NCI-H2171 treated with DMSO at 0.1 percent for 48 hours (cell line): Measurements from ENCODE around the gene MAGEA3.
"Not testable (repeated sequence)": the region's sequence is repeated elsewhere in the genome, so short reads cannot be mapped to it uniquely, and the experiment has no call there.

ENCODE experiments used
- DNase-seq: peaks from one replicate; lab custom pipeline; 2025; lab: John Stamatoyannopoulos, UW

MAGEA3 gene, protein sequence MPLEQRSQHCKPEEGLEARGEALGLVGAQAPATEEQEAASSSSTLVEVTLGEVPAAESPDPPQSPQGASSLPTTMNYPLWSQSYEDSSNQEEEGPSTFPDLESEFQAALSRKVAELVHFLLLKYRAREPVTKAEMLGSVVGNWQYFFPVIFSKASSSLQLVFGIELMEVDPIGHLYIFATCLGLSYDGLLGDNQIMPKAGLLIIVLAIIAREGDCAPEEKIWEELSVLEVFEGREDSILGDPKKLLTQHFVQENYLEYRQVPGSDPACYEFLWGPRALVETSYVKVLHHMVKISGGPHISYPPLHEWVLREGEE

DNA sequence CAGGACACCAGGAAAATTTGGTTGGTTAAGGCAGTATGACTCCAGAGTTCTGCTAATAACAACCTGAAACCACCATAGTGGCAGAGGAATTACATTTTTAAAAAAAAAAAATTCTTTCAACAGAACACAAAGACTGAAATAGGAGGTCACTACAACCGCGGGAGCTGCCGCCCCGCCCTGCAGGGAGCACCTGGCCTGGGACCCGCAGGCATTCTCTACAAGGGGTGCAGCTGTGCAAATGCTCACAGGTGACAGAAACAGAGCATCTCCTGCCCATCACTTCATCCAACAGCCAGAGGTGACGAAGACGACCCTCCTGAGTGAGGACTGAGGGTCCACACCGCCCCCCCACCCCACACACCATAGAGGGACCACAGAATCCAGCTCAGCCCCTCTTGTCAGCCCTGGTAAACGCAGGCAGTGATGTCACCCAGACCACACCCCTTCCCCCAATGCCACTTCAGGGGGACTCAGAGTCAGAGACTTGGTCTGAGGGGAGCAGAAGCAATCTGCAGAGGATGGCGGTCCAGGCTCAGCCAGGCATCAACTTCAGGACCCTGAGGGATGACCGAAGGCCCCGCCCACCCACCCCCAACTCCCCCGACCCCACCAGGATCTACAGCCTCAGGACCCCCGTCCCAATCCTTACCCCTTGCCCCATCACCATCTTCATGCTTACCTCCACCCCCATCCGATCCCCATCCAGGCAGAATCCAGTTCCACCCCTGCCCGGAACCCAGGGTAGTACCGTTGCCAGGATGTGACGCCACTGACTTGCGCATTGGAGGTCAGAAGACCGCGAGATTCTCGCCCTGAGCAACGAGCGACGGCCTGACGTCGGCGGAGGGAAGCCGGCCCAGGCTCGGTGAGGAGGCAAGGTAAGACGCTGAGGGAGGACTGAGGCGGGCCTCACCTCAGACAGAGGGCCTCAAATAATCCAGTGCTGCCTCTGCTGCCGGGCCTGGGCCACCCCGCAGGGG is at the start of gene MAGEA3:
MAGEA3 (plus strand) TSS at position 843 of the 980 bp plus-strand sequence. CDS start 2,039 bp downstream, outside the sequence.
- DNase-seq: not testable (repeated sequence)

GRCh38 chrX:152652060-152652459 is 46.5 kb upstream of the MAGEA3 start:
- no peak for DNase-seq

DNA sequence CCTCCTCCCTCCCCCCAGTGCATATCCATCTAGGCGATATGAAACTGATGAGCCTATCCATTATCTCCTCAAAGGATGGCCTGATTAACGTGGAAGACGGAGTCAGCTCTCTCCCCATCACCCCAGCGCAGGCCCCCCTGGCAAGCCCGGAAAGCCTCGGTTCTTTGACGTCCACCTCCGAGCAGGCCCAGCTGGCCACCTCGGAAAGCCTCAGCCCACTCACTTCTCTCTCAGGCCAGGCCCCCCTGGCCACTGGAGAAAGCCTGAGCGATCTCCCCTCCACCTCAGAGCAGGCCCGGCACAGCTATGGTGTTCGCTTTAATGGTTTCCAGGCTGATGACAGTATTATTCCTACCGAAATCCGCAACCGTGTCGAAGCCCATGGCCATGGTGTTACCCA is 46.1 kb upstream of the MAGEA3 start:
- no peak for DNase-seq

- DNase-seq: no peak
Observed at GRCh38 chrX:152656087-152656486, 42.5 kb upstream of the MAGEA3 start.

DNA sequence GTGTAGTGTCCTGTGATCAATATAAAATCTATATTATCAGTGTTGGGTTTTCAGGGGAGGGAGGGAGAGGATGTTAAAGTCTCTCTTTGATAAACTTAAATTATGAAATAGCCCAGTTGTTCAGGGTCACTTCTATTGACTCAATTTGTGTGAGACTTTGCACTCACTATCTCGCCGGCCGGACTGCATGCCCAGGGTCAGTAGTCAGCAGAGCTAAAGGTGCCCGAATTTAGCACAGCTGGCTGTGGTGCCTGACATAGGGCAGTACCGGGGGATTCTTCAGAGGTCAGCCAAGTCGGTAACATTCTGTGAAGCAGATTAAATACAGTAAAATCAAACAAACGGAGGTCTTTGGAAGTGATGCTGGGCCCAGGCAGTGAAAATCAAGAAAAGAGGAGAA is 41.7 kb upstream of the MAGEA3 start:
- DNase-seq: no peak

- DNase-seq: no peak
Observed at GRCh38 chrX:152658302-152658701, 40.3 kb upstream of the MAGEA3 start.

DNA sequence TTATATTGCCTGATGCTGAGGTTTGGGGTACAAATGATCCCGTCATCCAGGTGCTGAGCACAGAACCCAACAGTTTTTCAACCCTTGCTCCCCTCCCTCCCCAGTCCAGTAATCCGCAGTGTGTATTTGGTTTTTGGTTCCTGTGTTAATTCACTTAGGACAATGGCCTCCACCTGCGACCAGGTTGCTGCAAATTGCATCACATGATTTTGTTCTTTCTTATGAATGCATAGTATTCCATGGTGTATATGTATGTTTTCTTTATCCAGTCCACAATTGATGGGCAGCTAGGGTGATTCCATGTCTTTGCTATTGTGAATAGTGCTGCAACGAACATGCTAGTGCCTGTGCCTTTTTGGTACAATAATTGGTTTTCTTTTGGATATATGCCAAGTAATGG is 35.5 kb upstream of the MAGEA3 start:
- DNase-seq: no peak

- DNase-seq: no peak
Observed at GRCh38 chrX:152674135-152674534, 24.5 kb upstream of the MAGEA3 start.

- not testable (repeated sequence) for DNase-seq
Observed at GRCh38 chrX:152674652-152675051, 23.9 kb upstream of the MAGEA3 start.

- DNase-seq: not testable (repeated sequence)
Observed at GRCh38 chrX:152681012-152681411, 17.6 kb upstream of the MAGEA3 start.

DNA sequence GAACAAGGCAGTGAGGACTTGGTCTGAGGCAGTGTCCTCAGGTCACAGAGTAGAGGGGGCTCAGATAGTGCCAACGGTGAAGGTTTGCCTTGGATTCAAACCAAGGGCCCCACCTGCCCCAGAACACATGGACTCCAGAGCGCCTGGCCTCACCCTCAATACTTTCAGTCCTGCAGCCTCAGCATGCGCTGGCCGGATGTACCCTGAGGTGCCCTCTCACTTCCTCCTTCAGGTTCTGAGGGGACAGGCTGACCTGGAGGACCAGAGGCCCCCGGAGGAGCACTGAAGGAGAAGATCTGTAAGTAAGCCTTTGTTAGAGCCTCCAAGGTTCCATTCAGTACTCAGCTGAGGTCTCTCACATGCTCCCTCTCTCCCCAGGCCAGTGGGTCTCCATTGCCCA is 1.8 kb downstream of the MAGEA3 start:
- not testable (repeated sequence) for DNase-seq

DNA sequence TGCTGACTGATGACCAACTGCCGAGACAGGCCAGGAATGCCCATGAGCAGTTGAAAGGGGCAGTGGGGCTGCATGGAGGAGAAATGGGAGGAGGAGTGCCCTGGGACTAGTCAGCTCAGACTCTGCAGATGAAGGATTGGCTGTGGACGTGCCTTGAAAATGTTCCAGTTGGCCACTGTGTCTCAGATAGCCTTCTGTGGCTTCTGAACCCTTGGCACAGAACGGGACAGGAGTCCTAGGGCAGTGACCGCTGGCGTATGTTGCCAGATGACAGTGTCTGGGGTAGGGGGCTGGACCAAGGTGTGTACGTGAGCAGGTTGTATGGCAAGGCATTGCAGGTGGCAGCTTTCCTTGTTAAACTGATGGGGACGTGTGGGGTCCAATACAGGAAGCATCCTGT is 7.9 kb downstream of the MAGEA3 start:
- not testable (repeated sequence) for DNase-seq

GRCh38 chrX:152709173-152709572 is 10.6 kb downstream of the MAGEA3 start, which contains the start of gene CSAG2:
CSAG2 (minus strand) TSS chrX:152709273; CDS start chrX:152709112, 161 bp downstream.
- DNase-seq: not testable (repeated sequence)

DNA sequence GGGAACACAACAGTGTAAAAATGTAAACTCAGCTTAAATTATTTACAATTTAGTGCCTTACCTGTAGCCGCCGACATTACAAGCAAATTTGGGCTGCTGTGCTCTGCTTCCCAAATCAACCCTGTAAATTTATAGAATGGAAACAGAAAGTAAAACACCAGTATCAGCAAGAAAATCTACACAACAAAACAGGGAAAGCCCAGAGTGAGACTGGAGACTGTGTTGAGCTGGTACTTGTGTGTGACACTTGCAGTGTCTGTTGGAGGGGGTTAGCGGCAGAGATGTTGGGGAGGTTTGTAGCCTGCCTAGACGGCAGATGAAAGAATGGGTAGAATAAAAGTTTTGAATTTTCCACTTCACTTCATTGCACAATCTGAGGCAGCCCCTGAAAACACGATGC is 14.6 kb downstream of the MAGEA3 start:
- DNase-seq: not testable (repeated sequence)

DNA sequence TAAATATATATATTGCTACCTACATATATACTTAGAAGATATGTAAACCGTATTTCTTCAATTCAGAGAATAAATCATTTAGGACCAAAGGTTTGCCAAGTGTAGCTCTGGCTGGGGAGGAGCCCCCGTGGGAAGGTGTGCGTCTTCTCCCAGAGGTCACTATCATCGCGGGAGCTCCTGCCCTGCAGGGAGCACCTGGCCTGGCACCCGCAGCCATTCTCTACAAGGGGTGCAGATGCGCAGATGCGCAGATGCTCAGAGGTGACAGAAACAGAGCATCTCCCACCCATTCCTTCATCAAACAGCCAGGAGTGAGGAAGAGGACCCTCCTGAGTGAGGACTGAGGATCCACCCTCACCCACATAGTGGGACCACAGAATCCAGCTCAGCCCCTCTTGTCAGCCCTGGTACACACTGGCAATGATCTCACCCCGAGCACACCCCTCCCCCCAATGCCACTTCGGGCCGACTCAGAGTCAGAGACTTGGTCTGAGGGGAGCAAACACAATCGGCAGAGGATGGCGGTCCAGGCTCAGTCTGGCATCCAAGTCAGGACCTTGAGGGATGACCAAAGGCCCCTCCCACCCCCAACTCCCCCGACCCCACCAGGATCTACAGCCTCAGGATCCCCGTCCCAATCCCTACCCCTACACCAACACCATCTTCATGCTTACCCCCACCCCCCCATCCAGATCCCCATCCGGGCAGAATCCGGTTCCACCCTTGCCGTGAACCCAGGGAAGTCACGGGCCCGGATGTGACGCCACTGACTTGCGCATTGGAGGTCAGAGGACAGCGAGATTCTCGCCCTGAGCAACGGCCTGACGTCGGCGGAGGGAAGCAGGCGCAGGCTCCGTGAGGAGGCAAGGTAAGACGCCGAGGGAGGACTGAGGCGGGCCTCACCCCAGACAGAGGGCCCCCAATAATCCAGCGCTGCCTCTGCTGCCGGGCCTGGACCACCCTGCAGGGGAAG is 15.5 kb downstream of the MAGEA3 start, which contains the start of gene MAGEA2B:
MAGEA2B (plus strand) TSS at position 814 of the 973 bp plus-strand sequence. CDS start 2,479 bp downstream, outside the sequence.
- DNase-seq: not testable (repeated sequence)

DNA sequence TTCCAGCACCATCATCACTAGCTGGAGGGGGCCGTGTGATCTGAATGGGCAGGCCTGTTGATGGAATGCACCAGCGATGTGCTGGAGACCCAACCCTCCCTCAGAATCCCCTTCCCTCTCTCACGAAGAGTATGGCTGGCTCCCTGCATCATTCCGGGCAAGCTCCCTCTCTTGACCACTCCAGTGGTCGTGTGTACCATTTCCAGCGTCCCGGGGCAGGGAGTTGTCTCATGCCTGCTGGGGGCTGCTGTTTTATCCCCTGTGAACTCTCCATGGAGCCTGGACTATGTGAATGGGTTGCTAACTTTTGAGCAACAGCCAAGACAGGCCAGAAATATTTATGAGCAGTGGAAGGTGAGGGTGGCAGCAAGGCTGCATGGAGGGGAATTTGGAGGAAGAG is 26.8 kb downstream of the MAGEA3 start:
- no peak for DNase-seq

- no peak for DNase-seq
Observed at GRCh38 chrX:152733261-152733975, 34.8 kb downstream of the MAGEA3 start, which contains the start of the genes CSAG1 and MAGEA12. CSAG1 (minus strand) TSS chrX:152733721; CDS start chrX:152732460, 1,261 bp downstream. MAGEA12 (plus strand) TSS chrX:152733757; CDS start chrX:152736162, 2,405 bp downstream.

- not testable (repeated sequence) for DNase-seq
Observed at GRCh38 chrX:152734143-152734858, 35.7 kb downstream of the MAGEA3 start.

DNA sequence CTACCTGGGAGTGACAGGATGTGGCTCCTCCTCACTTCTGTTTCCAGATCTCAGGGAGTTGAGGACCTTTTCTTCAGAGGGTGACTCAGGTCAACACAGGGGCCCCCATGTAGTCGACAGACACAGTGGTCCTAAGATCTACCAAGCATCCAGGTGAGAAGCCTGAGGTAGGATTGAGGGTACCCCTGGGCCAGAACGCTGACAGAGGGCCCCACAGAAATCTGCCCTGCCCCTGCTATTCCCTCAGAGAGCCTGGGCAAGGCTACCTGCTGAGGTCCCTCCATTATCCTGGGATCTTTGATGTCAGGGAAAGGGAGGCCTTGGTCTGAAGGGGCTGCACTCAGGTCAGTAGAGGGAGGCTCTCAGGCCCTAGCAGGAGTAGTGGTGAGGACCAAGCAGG is 36.5 kb downstream of the MAGEA3 start:
- no peak for DNase-seq
